Immature natural killer cell (primary cell): ENCODE measurements around the gene SYTL1. TPM values are rescaled to one million over a fixed set of nuclear protein-coding genes. Genes with fewer than 3 reads are reported as not detected.

ENCODE experiments used
- DNase-seq, 3 donors: peaks; one replicate each; pipeline ENCODE4 v3.0.0; 2022; ENCODE audit warnings: mixed read lengths in 1 of 3
- H3K27ac Mint-ChIP-seq, 6 donors: one replicate each; pipeline ENCODE4 v1.8.0; 2020; ENCODE audit warnings: mixed read lengths in 6 of 6, mild to moderate bottlenecking in 5 of 6, inconsistent platforms in 4 of 6, moderate library complexity in 3 of 6
- H3K27me3 Mint-ChIP-seq, 3 donors: one replicate each; pipeline ENCODE4 v1.8.0; 2020 to 2021; ENCODE audit warnings: low read depth in 3 of 3, mild to moderate bottlenecking in 3 of 3, mixed read lengths in 3 of 3, moderate library complexity in 3 of 3, inconsistent platforms in 1 of 3
- H3K36me3 Mint-ChIP-seq, 3 donors: one replicate each; pipeline ENCODE4 v1.8.0; 2020; ENCODE audit warnings: mixed read lengths in 3 of 3, inconsistent platforms in 2 of 3, mild to moderate bottlenecking in 2 of 3
- H3K4me1 Mint-ChIP-seq, 2 donors: one replicate each; pipeline ENCODE4 v1.8.0; 2020; ENCODE audit warnings: inconsistent platforms in 2 of 2, mild to moderate bottlenecking in 2 of 2, mixed read lengths in 2 of 2, moderate library complexity in 1 of 2
- H3K4me3 Mint-ChIP-seq, 5 donors: one replicate each; pipeline ENCODE4 v1.8.0; 2020; ENCODE audit warnings: mild to moderate bottlenecking in 5 of 5, mixed read lengths in 5 of 5, inconsistent platforms in 3 of 5, moderate library complexity in 3 of 5
- H3K9me3 Mint-ChIP-seq, 6 donors: one replicate each; pipeline ENCODE4 v1.8.0; 2020; ENCODE audit warnings: mild to moderate bottlenecking in 6 of 6, mixed read lengths in 6 of 6, inconsistent platforms in 4 of 6, moderate library complexity in 3 of 6
- polyA plus RNA-seq, 3 donors: library from polyadenylated mRNA; unstranded; fragments of 300-500 nt; fragmentation: Illumina TruSeq; gene quantifications; one replicate each; pipeline ENCODE4 v1.2.3, GENCODE V29; 2021

The SYTL1 gene
- polyA plus RNA-seq, 3 donors from 2014 or later: 157 to 211 (median 158) TPM

- no peaks in the 10 kb centered on the region for H3K9me3 Mint-ChIP-seq
- H3K27me3 Mint-ChIP-seq: peaks cover 0 to 4% (median 4%) of the 10 kb centered on the region in 3 donors
- DNase-seq: peak; percentile 66 to 75 (median 73)
- H3K4me1 Mint-ChIP-seq: peaks cover 23 to 28% of the 10 kb centered on the region in 2 donors
- peak overlapping the region in 5 of 6 donors; percentile 39 to 86 (median 69) for H3K27ac Mint-ChIP-seq
- H3K36me3 Mint-ChIP-seq: no peaks in the 10 kb centered on the region
- H3K4me3 Mint-ChIP-seq: peak overlapping the region; percentile 83 to 90 (median 88)
Observed at GRCh38 chr1:27365372-27366112, 23.7 kb downstream of the SYTL1 start.

GRCh38 chr1:27366113-27366410 lies 24.2 kb downstream of the SYTL1 start:
- peak overlapping the region in 2 of 6 donors; percentile 69 to 80 for H3K27ac Mint-ChIP-seq
- DNase-seq: peak; percentile 44 to 54 (median 54)
- peaks cover 22 to 28% of the 10 kb centered on the region in 2 donors for H3K4me1 Mint-ChIP-seq
- peak overlapping the region; percentile 83 to 90 (median 88) for H3K4me3 Mint-ChIP-seq
- H3K9me3 Mint-ChIP-seq: no peaks in the 10 kb centered on the region
- H3K36me3 Mint-ChIP-seq: no peaks in the 10 kb centered on the region
- peaks cover 0 to 4% (median 4%) of the 10 kb centered on the region in 3 donors for H3K27me3 Mint-ChIP-seq

- peak within 1 kb of the TSS; percentile 83 to 90 (median 88) for H3K4me3 Mint-ChIP-seq
- peaks cover 22 to 28% of the 10 kb centered on the region in 2 donors for H3K4me1 Mint-ChIP-seq
- no peaks in the 10 kb centered on the region for H3K36me3 Mint-ChIP-seq
- peaks cover 0 to 4% (median 4%) of the 10 kb centered on the region in 3 donors for H3K27me3 Mint-ChIP-seq
- H3K9me3 Mint-ChIP-seq: no peaks in the 10 kb centered on the region
- H3K27ac Mint-ChIP-seq: peak within 1 kb of the TSS in 4 of 6 donors; percentile 46 to 80 (median 61)
- peak; percentile 38 to 39 (median 39) for DNase-seq
Observed at GRCh38 chr1:27366411-27367159, 24.8 kb downstream of the SYTL1 start, which contains the start of gene MAP3K6. TSS of gene MAP3K6 (minus strand) at chr1:27366961. CDS start at chr1:27366597, 364 bp downstream.

- H3K4me1 Mint-ChIP-seq: peaks cover 22 to 28% of the 10 kb centered on the region in 2 donors
- H3K27me3 Mint-ChIP-seq: peaks cover 0 to 4% (median 4%) of the 10 kb centered on the region in 3 donors
- no peak overlapping the region for H3K27ac Mint-ChIP-seq
- H3K9me3 Mint-ChIP-seq: no peaks in the 10 kb centered on the region
- H3K4me3 Mint-ChIP-seq: peak overlapping the region; percentile 63 to 79 (median 69)
- no peak for DNase-seq
- H3K36me3 Mint-ChIP-seq: no peaks in the 10 kb centered on the region
Observed at GRCh38 chr1:27367160-27367650, 25.4 kb downstream of the SYTL1 start.

GRCh38 chr1:27368869-27369582 lies 27.2 kb downstream of the SYTL1 start:
- H3K27me3 Mint-ChIP-seq: peaks cover 0 to 4% (median 1%) of the 10 kb centered on the region in 3 donors
- no peaks in the 10 kb centered on the region for H3K9me3 Mint-ChIP-seq
- DNase-seq: peak; percentile 54 to 68 (median 67)
- H3K4me3 Mint-ChIP-seq: no peak overlapping the region
- peaks cover 22 to 28% of the 10 kb centered on the region in 2 donors for H3K4me1 Mint-ChIP-seq
- H3K36me3 Mint-ChIP-seq: no peaks in the 10 kb centered on the region
- peak overlapping the region in 4 of 6 donors; percentile 41 to 84 (median 70) for H3K27ac Mint-ChIP-seq

GRCh38 chr1:27372022-27372807 lies 30.4 kb downstream of the SYTL1 start:
- H3K4me1 Mint-ChIP-seq: peaks cover 5 to 11% of the 10 kb centered on the region in 2 donors
- H3K9me3 Mint-ChIP-seq: no peaks in the 10 kb centered on the region
- no peaks in the 10 kb centered on the region for H3K27me3 Mint-ChIP-seq
- no peak overlapping the region for H3K27ac Mint-ChIP-seq
- no peak overlapping the region for H3K4me3 Mint-ChIP-seq
- no peaks in the 10 kb centered on the region for H3K36me3 Mint-ChIP-seq
- DNase-seq: no peak

- Mint-ChIP-seq H3K27me3 (no peaks in the 10 kb centered on the region), H3K4me1 (peaks cover 4 to 11% of the 10 kb centered on the region in 2 donors), H3K9me3 (no peaks in the 10 kb centered on the region), H3K4me3 (no peak overlapping the region), H3K36me3 (no peaks in the 10 kb centered on the region), H3K27ac (no peak overlapping the region)
- no peak for DNase-seq
Observed at GRCh38 chr1:27372808-27373690, 31.2 kb downstream of the SYTL1 start.

- Mint-ChIP-seq H3K27ac (no peak within 1 kb of the TSS), H3K4me3 (no peak within 1 kb of the TSS), H3K4me1 (peaks cover 0 to 2% of the 10 kb centered on the region in 2 donors), H3K9me3 (no peaks in the 10 kb centered on the region), H3K27me3 (no peaks in the 10 kb centered on the region), H3K36me3 (no peaks in the 10 kb centered on the region)
- no peak for DNase-seq
Observed at GRCh38 chr1:27374362-27375086, 32.7 kb downstream of the SYTL1 start, which contains the start of gene FCN3. TSS of gene FCN3 (minus strand) at chr1:27374824. CDS start at chr1:27374818, 6 bp downstream.

- Mint-ChIP-seq H3K4me1 (no peaks in the 10 kb centered on the region), H3K36me3 (no peaks in the 10 kb centered on the region), H3K4me3 (no peak overlapping the region), H3K27me3 (peaks cover 0 to 2% (median 0%) of the 10 kb centered on the region in 3 donors), H3K27ac (peak overlapping the region in 1 of 6 donors; percentile 41), H3K9me3 (no peaks in the 10 kb centered on the region)
- DNase-seq: no peak
Observed at GRCh38 chr1:27377760-27378495, 36.1 kb downstream of the SYTL1 start.

GRCh38 chr1:27379564-27380122 lies 37.8 kb downstream of the SYTL1 start:
- DNase-seq: no peak
- Mint-ChIP-seq H3K4me1 (no peaks in the 10 kb centered on the region), H3K27ac (no peak overlapping the region), H3K36me3 (no peaks in the 10 kb centered on the region), H3K9me3 (no peaks in the 10 kb centered on the region), H3K4me3 (no peak overlapping the region), H3K27me3 (peaks cover 0 to 2% (median 2%) of the 10 kb centered on the region in 3 donors)

- H3K4me3 Mint-ChIP-seq: no peak overlapping the region
- no peaks in the 10 kb centered on the region for H3K4me1 Mint-ChIP-seq
- no peak for DNase-seq
- H3K27ac Mint-ChIP-seq: no peak overlapping the region
- no peaks in the 10 kb centered on the region for H3K36me3 Mint-ChIP-seq
- no peaks in the 10 kb centered on the region for H3K9me3 Mint-ChIP-seq
- H3K27me3 Mint-ChIP-seq: peaks cover 0 to 2% (median 2%) of the 10 kb centered on the region in 3 donors
Observed at GRCh38 chr1:27380224-27380623, 38.4 kb downstream of the SYTL1 start.
